Stimulated activated CD8-positive, alpha-beta memory T cell treated with anti-CD3 and anti-CD28 coated beads, Interleukin-15, amount 100 ng/mL, for 4 hours (primary cell): ENCODE data around the gene FGF1.

Experiments
- DNase-seq, 2 donors: peaks; one replicate each; pipeline ENCODE4 v3.0.0-alpha.2; 2020; ENCODE audit warnings: low read depth in 2 of 2

FGF1 gene

DNA sequence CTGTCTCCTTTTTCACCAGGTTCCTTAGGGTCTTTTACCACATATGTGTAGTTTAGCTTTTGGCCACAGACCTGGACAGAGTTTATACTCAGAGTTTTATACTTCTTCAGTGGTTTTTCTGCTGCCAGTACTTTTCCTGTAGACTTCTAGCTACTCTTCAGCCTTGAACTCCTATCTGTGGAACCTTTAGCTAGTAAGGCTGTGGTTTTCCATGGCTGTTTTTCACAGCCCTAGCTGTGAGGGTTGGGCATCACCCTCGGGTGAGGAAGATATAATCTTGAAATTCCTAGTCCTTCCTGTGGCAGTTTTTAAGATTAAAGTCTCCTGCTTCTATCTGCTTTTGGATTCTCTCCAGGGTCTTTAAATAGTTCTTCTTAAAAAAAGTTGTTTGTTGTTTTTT lies 109.1 kb downstream of the FGF1 start:
- no peak for DNase-seq

DNA sequence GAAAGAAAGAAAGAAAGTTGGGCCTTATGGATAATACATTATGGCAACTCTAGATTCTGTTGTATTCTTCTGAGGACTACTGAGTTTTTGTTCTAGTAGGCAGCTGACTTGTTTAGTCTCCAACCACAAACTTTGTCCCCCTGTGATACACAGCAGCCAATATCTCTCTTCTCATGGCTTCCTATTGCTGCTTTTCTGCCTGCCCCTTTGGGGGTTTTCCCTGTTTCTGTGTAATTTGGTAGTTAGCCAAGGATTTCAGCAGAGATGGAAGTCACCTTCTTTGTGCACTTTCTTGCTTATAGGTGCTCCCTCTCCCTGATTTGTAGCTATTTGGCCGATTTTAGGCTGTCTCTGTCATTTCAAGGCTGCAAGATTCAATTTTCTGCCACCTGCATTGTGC lies 109.6 kb downstream of the FGF1 start:
- DNase-seq: no peak

DNA sequence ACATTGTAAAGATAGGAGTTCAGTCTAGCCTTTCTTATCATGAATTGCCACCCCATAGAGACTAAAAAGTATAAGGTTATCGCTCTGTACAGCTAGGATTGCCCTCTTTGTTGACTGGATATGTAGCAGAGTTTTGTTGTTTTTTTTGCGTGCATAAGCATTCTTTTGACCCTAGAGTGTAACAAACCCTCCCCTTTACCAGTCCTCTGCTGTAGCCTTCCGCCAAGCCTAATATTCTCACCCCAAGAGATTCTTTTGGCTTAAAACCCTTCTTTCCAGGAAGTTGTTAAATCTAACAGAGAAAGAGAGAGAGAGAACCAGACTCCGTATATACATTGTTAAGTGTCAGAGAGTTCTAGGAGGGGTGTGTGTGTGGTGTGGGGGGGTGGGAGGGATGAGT lies 113.9 kb downstream of the FGF1 start:
- DNase-seq: no peak

DNA sequence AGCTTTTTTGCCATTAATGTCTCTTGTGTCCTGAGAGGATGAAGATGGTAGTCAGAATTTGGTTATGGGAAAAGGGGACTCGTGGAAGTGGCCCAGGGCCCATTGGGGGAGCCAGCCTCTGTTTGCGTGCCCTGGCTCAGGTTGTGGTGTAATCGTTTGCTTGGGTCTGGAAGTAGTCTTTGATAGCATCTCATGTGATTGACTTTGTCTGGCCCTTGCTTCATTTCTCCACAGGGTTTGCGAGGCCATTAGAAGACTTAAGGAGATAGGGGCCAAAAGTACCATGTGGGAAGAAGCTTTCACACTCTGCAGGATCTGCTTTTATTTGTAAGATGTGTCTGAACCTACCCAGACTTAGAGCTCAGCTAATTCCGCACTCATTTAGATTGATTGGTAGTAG lies 114.5 kb downstream of the FGF1 start:
- DNase-seq: no peak

DNA sequence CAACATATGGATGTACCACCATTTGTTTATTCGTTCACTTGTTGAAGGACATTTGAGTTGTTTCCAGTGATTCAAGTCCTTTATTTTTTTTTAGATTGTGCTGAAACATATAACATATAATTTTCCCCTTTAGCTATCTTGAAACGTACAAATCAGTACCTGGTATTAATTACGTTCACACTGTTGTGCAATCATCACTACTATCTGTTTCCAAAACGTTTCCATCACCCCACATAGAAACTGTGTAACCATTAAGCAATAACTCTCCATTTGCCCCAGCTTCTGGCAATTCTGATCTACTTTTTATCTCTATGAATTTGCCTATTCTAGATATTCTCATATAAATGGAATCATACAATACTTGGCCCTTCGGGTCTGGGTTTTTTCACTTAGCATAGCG lies 116.0 kb downstream of the FGF1 start:
- no peak for DNase-seq

DNA sequence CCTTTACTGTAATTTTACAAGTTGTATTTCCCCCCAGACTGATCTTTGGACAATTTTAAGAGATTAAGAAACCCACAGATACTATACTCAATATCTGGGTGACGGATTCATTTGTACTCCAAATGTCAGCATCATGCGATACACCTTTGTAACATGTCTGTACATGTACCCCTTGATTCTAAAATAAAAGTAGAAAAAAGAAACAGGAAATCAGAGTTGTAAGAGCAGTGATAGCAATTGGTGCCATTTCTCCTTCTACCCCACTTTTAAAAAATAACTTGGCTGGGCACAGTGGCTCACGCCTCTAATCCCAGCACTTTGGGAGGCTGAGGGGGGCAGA lies 116.9 kb downstream of the FGF1 start:
- DNase-seq: no peak

DNA sequence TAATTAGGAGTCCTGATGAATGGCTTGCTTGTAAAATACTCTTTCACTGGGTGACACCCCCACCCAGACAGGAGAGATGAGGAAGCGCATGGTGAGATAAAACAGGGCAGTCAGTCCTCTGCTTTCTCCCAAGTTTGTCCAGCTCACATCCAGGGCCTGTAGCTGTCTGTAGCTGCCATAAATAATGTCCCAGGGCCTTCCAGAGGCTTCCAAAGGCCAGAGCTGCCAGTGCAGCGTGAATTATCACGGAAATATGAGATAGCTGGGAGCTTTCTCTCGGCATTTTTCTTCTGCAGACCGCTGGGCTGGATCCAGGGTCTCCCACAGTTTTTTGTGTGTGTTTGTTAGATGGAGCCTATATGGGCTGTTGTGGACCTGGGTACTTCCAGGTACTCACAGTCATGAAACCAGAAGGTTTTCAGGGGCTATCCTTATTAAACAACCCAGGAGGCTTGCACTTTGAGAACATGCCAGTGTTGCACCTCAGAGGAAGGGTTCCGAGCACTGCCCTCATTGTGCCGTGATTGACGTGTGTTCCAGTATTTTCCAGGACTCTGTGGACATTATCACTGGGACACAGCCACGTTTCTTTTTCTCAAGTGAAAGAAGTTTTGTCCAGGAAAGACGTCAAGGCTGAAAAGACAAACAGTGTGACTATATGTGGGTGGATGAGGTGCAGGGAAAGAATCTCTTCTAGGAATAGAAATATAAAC lies 117.5 kb downstream of the FGF1 start:
- DNase-seq: no peak

DNA sequence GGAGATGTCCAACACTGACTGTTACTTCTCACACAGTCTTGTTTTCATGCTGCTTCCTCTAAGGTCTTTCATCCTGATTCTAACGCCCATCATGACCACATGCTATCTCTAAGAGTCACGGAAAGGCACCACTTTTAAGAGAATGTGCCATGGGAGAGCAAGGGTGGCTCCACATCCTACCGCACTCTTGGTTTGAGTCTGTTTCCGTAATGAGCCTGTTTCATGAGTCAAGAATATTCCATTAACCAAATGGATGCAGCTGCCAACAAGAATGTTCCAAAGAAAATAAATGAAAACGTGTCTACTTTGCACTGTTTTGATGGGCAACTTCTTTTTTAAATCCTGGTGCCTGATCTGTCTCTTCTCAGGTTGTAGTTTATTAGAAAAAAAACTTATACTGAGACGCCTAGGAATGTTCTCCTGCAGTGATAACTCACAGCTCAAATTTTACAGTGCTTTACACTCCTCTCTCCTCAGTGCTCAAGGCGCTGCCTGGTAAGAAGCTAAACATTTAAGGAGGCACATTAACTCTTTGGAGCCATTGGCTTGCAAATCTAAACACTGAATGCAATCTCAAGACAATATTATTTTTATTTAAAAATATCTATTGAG lies 124.3 kb downstream of the FGF1 start:
- DNase-seq: no peak

DNA sequence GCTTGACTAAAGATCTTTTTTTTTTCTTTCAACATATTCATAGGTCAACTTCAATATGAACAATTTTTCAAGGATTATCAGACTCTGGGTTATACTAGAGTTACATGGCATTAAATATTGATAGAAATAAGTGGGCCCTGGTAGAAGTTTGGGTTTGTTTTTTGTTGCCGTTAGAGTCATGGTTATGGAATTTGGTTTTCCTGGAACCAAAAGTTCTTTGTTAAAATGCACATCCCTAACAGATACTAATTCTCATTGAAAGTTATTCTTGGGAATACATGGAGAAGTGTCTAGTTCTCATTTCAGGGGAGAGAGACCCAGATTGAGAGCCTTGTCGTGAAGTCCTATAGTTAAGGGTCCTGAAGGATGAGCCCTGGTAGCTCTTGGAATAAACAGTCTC lies 124.9 kb downstream of the FGF1 start:
- DNase-seq: no peak

DNA sequence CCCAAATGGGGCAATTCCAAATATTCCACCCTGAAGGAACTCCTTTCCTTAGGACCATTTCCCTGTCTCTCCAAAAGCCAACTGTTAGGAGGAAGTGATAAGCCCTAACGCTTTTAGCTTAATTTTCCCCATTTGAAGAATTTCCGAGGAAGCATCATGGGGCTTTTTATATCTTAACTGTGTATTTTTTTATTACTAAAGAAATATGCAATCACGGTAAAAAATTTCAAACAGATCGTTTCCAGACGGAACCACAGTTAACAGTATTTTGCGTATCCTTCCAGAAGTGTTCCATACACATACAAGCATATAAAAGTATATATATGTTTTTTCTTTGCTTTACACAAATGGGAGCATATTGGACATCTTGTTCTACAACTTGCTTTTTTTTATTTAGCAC lies 133.8 kb downstream of the FGF1 start:
- DNase-seq: no peak

DNA sequence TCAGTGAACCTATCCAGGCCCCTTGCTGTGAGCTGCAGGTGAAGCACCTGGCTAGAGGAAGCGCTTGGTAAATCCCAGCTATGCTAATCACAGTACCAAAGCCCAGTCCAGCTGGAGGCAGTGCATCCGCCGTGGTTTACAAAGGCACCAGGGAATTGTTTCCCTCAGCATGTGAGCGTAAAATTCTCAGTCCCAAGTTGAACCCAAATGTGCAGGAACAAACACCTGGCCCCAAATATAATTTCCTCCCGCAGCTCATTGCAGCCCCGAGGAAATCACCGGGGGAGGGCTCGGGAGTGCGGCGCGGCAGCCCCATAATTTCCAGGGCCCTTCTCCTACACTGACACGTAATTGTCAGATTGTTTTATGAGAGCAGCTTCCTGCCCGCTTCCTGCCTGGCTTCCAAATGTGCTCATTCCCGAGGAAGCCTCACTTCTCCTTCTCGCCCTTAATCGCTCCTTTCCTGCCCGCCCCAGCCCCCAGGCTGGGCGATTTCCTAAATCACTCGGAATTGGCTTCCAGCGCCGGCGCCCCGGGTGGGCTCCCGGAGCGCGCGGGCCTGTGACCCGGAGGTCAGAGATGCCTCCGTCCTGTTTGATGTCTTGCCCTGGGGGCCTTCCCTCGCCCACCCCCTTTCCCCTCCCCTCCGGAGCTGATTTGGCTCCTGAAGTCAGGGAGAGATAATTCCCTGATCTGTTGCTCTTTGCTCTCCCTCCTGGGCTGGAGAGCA lies 134.4 kb downstream of the FGF1 start:
- no peak for DNase-seq

DNA sequence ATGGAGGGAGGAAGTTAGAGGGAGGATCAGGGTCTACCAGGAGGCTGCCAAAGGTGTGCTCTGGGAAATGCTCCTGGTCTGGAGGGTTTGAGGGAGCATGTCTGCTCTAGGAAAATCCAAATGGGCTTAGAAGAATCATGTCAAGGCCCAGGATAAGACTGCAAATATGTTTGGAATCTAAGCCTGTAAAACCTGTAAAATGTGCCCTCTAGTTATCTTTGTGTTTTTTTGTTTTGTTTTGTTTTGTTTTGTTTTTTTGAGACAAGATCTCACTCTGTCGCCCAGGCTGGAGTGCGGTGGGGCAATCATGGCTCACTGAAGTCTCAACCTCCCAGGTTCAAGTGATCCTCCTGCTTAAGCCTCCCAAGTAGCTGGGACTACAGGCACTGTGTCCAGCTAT lies 135.4 kb downstream of the FGF1 start:
- no peak for DNase-seq

DNA sequence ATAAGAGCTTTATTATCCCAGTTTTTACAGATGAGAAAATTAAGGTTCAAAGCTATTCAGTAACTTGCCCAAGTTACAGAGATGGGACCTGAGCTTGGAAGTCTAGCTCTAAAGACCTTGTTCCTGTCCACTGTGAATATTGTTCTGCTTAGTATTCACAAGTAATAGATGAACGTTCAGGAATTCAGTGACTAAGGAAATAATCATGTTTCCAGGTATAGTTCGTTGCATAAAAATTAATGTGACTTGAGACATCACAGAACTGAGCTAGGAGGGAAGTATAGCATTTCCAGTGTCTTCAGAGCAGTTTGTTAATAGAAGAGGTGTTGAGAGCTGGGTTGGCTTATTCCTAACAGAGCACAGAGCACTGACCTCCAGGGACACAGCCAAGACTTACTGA lies 136.1 kb downstream of the FGF1 start:
- no peak for DNase-seq

DNA sequence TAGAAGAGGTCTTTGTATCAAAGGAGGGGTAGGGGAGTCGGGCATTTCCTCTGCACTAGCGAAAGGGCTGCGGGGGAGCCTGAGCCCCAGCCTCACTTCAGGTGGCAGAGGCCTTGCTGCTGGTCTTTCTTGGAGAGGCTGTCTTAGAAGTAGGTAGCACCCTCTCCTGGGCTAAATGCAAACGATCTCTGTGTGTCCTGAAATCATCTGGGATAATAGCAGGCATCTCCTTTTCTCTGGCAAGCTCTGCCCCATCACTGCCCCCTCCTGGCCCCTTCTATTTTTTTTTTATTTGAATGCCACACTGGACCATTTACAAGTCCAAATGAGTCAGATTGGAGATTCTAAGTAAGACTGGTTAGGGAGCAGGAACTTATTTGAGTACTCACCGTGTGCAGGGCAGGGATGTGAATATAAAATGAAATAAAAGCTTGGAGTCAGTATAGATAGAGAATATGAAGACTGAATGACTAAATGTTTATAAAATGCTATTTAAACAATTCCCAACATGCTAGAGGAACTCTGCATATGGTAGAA lies 137.1 kb downstream of the FGF1 start:
- DNase-seq: no peak

DNA sequence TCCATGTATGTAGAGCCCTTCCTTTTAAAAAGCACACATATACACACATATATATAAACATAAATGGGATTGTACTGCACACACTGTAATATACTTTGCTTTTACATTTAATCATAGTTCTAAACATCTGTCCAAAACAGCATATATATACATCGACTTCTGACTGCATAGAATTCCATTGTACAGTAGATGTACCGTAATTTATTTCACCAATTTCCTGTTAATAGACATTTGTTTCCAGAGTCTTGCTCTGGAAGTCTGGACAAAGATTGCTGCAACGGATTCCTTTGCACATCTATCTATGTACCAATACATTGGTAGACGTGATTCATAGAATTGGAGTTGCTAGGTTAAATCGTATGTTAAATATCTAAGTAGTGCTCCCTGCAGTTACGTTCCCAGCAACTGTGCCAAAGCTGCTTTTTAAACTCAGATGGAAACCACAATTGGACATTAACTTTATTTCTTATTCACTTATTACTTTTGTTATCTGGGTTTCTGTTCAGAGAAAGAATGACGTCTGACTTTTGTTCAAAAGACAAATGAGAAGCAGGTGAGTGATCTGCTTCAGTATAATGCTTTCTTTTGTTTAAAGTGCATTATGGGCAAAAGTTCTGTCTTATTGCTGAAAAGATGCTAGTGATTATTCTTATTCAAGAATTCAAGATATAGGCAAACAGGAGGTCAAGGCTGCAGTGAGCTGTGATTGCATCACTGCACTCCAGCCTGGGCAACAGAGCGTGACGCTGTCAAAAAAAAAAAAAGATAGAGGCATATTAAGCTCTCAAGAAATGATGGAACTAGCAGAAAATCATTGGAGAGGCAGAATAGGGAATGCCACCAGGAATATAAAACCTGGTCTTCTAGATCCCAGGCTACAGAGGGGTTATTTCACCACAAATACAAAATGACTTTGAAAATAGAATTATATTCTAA lies 138.2 kb downstream of the FGF1 start:
- no peak for DNase-seq

DNA sequence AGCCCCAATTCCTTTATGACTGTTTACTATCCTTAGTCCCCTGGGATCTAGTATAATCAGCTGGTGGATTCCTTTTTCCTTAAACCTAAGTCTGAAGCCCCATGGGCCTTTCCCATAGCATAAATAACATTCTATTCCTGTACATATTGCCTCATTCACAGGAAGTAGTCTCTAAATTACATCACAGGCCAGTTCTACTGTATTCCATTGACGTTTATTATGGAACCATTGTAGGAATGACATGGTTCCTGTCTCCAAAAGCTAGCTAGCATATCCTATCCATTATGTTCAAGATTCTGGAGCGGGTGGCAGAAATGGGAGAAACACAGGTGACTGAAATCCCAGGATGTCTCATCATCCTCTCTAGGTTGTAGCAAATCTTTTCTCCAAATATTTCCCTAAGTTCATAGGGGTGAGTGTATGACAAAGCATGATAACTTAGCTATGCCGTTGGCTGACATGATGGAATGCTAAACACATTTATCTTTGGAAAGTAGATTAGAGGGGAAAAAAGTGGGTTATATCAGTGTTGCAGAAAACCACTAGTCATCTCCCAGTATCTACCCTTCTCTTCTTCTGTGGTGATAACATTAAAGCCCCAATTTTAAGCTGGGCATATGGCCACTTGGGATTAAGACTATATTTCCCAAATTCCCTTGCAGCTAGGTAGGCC lies 140.1 kb downstream of the FGF1 start:
- no peak for DNase-seq

DNA sequence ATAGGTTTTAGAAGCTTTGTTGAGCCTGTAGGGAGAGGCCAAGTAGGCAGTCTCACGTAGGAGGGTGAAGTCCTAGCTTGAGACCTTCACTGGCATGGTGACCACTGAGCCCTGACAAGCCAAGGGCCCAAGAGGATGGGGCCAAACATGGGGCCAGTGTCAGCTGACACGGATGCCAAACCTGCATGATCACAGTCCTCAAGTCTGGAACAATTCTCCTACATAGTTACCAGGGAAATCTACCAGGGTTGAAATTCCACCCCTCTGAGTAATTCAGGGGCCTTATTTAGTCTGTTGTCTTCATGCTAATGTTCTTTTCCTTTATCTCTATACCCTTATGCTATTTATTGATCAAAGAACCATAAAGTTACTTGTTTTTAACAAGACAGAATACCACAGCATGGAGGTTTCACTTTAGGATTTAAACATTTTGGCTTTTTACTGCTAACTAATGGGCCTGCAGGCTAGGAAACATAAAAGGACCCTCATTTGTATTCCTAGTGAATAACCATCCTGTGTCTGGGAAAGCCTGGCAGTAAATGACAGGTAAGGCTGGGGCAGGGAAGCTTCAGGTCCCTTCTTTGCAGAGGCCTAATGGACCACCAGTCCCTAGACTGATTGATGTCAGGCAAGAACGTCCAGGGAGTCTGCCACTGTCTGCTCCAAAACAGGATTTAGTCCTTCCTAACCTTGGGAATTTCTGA lies 140.8 kb downstream of the FGF1 start:
- no peak for DNase-seq

DNA sequence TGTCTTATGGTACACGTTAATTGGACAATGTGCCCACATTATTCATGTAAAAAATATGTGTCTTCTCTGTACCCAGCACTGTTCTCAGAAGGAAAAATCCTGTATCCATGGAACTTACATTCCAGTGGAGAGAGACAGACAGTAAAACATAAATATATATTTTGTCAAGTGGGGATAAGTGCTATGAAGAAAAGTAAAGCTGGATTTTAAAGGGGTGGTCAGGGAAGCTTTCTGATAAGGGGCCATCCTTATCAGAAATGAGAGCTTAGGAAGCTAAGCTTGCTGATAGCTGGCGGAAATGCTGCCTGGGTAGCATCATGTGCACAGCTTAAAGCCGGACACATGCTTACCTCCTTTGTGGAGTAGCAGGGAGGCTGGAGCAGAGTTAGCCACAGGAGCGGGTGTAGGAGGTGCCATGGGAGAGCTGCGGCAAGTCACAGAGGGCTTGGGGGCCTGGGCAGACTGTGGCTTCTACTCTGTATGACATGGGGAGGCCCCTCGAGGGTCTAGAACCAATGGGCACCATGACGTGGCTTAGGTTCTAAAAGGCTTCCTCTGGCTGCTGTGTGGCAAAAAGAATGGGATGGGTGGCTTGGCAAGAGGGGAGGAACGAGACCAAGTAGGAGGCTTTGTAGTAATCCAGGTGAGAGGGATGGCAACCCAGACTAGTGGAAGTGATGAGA lies 141.7 kb downstream of the FGF1 start:
- DNase-seq: no peak

DNA sequence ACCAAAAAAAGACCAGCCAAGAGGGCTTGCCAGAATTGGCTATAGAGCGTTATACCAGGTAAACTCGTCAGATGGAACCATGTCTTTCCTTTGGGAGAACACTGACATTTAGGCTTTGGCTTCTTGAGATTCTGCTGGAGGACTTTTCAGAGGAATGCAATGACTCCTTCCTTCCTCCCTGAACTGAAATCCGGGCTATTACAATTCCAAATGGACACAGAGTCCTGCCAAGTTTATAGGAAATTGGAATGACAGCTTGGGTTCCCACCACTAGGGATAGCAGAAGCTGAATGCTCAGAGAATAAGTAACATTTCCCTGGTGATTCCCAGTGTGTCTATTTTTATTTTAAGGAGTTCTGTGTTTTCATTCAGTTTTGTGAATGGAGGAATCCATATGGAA lies 143.0 kb downstream of the FGF1 start:
- DNase-seq: no peak
